ENCODE data around the gene HUNK. TPM values are rescaled to one million over a fixed set of nuclear protein-coding genes. Genes with fewer than 3 reads are reported as not detected.

Gene HUNK
- total RNA-seq, 1 experiment from 2014 or later: not detected

DNA sequence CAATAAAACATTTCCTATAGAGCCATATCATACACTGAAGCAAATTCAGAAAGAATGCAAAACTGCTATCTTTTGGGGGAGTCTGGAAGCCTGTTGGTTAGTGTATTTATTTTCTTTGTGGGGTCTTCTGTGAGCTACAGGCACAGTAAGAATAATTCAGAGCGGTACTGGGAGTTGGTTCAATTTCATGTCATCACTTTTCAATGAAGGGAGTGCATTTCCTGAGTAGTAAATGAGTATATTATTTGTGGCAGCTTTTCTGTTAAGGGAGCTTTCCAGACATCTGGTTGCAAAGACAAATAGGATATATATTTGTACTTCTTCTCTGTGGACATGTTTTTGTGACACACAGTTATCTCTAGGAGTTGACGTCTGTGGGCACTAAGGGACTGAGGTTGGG is 130.6 kb downstream of the HUNK start:
- ChIA-PET POLR2A (no interaction called here), CTCF (interaction anchor here (0.5 kb wide), 1 partner anchor 134 kb away, joined by 3 read pairs; no protein-coding TSS in a partner anchor)
- no peak overlapping the region for H3K4me3 Mint-ChIP-seq (ENCODE audit: unreplicated experiment)
- no peak for DNase-seq (ENCODE audit: unreplicated experiment)
- peaks cover 55% of the 10 kb centered on the region for H3K27me3 Mint-ChIP-seq (ENCODE audit: insufficient read depth, unreplicated experiment)
- no peaks in the 10 kb centered on the region for H3K4me1 Mint-ChIP-seq (ENCODE audit: insufficient read depth, unreplicated experiment)
- no peak overlapping the region for H3K27ac Mint-ChIP-seq (ENCODE audit: low read depth, unreplicated experiment)
- no peaks in the 10 kb centered on the region for H3K36me3 Mint-ChIP-seq (ENCODE audit: insufficient read depth, unreplicated experiment)
- TF ChIP-seq, protein P1, sequence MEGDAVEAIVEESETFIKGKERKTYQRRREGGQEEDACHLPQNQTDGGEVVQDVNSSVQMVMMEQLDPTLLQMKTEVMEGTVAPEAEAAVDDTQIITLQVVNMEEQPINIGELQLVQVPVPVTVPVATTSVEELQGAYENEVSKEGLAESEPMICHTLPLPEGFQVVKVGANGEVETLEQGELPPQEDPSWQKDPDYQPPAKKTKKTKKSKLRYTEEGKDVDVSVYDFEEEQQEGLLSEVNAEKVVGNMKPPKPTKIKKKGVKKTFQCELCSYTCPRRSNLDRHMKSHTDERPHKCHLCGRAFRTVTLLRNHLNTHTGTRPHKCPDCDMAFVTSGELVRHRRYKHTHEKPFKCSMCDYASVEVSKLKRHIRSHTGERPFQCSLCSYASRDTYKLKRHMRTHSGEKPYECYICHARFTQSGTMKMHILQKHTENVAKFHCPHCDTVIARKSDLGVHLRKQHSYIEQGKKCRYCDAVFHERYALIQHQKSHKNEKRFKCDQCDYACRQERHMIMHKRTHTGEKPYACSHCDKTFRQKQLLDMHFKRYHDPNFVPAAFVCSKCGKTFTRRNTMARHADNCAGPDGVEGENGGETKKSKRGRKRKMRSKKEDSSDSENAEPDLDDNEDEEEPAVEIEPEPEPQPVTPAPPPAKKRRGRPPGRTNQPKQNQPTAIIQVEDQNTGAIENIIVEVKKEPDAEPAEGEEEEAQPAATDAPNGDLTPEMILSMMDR (IDR thresholded peaks at IDR 0.05; ENCODE audit: unreplicated experiment): no peak
- BruUV-seq (replicated peaks): no TSS peak
- H3K9me3 Mint-ChIP-seq (ENCODE audit: unreplicated experiment): no peaks in the 10 kb centered on the region
- intact Hi-C loops (cut with micrococcal nuclease): no loop called here

DNA sequence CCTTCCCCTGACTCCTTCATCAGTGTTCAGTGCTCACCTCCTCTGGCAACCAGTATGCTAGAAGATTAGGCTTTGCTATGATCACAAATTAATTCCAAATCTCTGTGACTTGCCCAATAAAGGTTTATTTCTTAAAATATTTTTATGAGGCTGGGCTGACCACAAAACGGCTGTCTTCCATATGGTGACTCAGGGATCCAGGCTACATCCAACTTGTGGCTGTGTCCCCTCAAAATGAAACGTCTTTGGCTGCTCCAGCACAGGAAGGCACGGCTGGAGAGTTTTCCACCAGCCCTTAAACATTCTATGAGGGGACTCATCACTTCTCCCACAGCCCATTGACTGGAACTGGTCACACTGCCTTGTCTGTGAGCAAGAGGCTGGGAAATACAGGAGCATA is 131.5 kb downstream of the HUNK start:
- TF ChIP-seq, protein P1 (IDR thresholded peaks at IDR 0.05; ENCODE audit: unreplicated experiment): no peak
- DNase-seq (ENCODE audit: unreplicated experiment): no peak
- Mint-ChIP-seq H3K4me3 (ENCODE audit: unreplicated experiment) (no peak overlapping the region), H3K27me3 (ENCODE audit: insufficient read depth, unreplicated experiment) (peaks cover 48% of the 10 kb centered on the region), H3K36me3 (ENCODE audit: insufficient read depth, unreplicated experiment) (no peaks in the 10 kb centered on the region), H3K27ac (ENCODE audit: low read depth, unreplicated experiment) (no peak overlapping the region), H3K4me1 (ENCODE audit: insufficient read depth, unreplicated experiment) (no peaks in the 10 kb centered on the region), H3K9me3 (ENCODE audit: unreplicated experiment) (no peaks in the 10 kb centered on the region)
- POLR2A ChIA-PET: no interaction called here
- intact Hi-C loops (cut with micrococcal nuclease): no loop called here
- no TSS peak for BruUV-seq (replicated peaks)
- CTCF ChIA-PET: no interaction called here

DNA sequence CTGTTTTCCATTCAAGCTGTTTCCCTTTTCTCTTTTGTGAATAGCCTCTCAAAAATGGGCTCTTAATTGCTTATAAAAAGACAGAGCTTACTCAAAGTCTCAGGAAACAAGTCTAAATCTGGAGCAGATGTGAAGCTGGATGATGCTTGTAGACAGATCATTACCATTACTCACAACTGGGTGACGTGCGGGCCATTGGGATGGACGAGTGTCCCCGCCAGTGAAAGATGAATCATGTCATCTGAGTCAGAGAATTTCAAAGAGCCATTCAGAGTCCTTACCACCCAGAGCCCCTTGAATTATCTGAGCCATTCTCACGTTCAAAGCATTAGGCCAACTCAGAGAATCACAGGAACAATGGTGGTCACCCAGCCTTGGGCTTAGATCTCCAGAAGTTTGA is 134.6 kb downstream of the HUNK start:
- no TSS peak for BruUV-seq (replicated peaks)
- Mint-ChIP-seq H3K4me3 (ENCODE audit: unreplicated experiment) (no peak overlapping the region), H3K27me3 (ENCODE audit: insufficient read depth, unreplicated experiment) (peaks cover 17% of the 10 kb centered on the region), H3K36me3 (ENCODE audit: insufficient read depth, unreplicated experiment) (no peaks in the 10 kb centered on the region), H3K4me1 (ENCODE audit: insufficient read depth, unreplicated experiment) (no peaks in the 10 kb centered on the region), H3K9me3 (ENCODE audit: unreplicated experiment) (no peaks in the 10 kb centered on the region), H3K27ac (ENCODE audit: low read depth, unreplicated experiment) (no peak overlapping the region)
- TF ChIP-seq, protein P1 (IDR thresholded peaks at IDR 0.05; ENCODE audit: unreplicated experiment): no peak
- peak; percentile 47 for DNase-seq (ENCODE audit: unreplicated experiment)
- intact Hi-C loops (cut with micrococcal nuclease): no loop called here
- POLR2A ChIA-PET: no interaction called here
- CTCF ChIA-PET: interaction anchor here (0.6 kb wide), 1 partner anchor 19 kb away, joined by 3 read pairs; no protein-coding TSS in a partner anchor

DNA sequence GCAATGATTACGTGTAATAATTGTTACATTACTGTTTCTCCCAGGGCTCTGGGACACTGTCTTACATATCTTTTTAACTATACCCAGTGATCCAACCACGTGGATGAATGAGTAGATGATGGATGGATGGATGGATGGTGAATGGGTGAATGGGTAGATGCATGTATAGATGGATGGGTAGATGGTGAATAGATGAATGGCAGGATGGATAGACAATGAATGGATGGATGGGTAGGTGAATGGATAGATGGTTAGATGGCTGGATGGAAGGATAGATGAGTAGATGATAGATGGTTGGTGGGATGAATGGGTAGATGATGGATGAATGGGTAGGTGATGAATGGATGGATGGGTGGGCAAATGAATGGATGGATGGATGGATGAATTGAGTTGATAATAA is 135.9 kb downstream of the HUNK start:
- ChIA-PET POLR2A (interaction anchor here (0.8 kb wide), 1 partner anchor 249 kb away, joined by 4 read pairs; no protein-coding TSS in a partner anchor), CTCF (interaction anchor here (0.6 kb wide), 1 partner anchor 136 kb away, joined by 7 read pairs; no protein-coding TSS in a partner anchor)
- intact Hi-C loops (cut with micrococcal nuclease): no loop called here
- TF ChIP-seq, protein P1 (IDR thresholded peaks at IDR 0.05; ENCODE audit: unreplicated experiment): no peak
- H3K27me3 Mint-ChIP-seq (ENCODE audit: insufficient read depth, unreplicated experiment): peaks cover 4% of the 10 kb centered on the region
- DNase-seq (ENCODE audit: unreplicated experiment): no peak
- no peak overlapping the region for H3K4me3 Mint-ChIP-seq (ENCODE audit: unreplicated experiment)
- H3K4me1 Mint-ChIP-seq (ENCODE audit: insufficient read depth, unreplicated experiment): no peaks in the 10 kb centered on the region
- no peaks in the 10 kb centered on the region for H3K36me3 Mint-ChIP-seq (ENCODE audit: insufficient read depth, unreplicated experiment)
- no TSS peak for BruUV-seq (replicated peaks)
- H3K9me3 Mint-ChIP-seq (ENCODE audit: unreplicated experiment): no peaks in the 10 kb centered on the region
- no peak overlapping the region for H3K27ac Mint-ChIP-seq (ENCODE audit: low read depth, unreplicated experiment)
